ENCODE results near the gene PITPNB. TPM values are rescaled to one million over a fixed set of nuclear protein-coding genes. Genes with fewer than 3 reads are reported as not detected.

The PITPNB gene
- polyA plus RNA-seq, 1 experiment, result 24.0 TPM

DNA sequence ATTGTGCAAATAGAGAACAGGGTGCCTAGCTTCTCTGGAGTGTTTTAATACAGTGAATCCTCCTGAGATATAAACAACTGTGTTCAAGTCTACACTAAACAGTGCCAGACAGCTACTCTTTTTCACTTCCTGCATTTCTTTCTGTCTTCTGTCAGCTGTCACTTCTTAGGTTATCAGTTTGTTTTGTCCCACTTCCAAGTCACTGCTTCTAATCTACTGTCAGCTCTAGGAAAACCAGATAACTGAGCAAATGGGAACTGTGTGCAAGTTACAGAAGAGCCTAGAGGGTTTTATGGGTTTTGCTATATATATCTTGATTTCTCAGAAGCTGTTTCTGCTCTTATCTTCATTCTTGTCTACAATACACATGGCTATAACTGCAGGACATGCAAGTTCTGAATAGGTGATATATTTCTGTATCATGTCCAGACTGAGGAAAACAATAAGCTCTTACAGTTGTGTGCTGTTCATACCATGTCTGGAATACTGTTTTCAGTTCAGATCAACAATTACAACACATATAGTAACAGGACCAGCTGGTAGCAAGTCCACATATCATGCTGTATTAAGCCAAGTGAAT, 5.8 kb downstream of the PITPNB start:
- Histone ChIP-seq H3K27me3 (ENCODE audit: control insufficient read depth, insufficient read depth, low read length) (no peaks in the 10 kb centered on the region), H3K36me3 (ENCODE audit: control insufficient read depth, insufficient read depth, low read length) (no peaks in the 10 kb centered on the region), H3K4me3 (ENCODE audit: low read depth, low read length) (no peak overlapping the region)
- DNase-seq (ENCODE audit: low read depth), result no peak
- POLR2A ChIA-PET, result interaction anchor here (0.7 kb wide), 1 partner anchor 54 kb away, joined by 3 read pairs; no protein-coding TSS in a partner anchor
- TF ChIP-seq, protein P1, sequence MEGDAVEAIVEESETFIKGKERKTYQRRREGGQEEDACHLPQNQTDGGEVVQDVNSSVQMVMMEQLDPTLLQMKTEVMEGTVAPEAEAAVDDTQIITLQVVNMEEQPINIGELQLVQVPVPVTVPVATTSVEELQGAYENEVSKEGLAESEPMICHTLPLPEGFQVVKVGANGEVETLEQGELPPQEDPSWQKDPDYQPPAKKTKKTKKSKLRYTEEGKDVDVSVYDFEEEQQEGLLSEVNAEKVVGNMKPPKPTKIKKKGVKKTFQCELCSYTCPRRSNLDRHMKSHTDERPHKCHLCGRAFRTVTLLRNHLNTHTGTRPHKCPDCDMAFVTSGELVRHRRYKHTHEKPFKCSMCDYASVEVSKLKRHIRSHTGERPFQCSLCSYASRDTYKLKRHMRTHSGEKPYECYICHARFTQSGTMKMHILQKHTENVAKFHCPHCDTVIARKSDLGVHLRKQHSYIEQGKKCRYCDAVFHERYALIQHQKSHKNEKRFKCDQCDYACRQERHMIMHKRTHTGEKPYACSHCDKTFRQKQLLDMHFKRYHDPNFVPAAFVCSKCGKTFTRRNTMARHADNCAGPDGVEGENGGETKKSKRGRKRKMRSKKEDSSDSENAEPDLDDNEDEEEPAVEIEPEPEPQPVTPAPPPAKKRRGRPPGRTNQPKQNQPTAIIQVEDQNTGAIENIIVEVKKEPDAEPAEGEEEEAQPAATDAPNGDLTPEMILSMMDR (IDR thresholded peaks at IDR 0.05; ENCODE audit: insufficient read depth, low read depth, low read length), result no peak
- CTCF ChIA-PET, result interaction anchor here (0.6 to 3.1 kb wide), 5 partner anchors 25 to 106 kb away, joined by 3 to 9 read pairs (median 4); no protein-coding TSS in a partner anchor

DNA sequence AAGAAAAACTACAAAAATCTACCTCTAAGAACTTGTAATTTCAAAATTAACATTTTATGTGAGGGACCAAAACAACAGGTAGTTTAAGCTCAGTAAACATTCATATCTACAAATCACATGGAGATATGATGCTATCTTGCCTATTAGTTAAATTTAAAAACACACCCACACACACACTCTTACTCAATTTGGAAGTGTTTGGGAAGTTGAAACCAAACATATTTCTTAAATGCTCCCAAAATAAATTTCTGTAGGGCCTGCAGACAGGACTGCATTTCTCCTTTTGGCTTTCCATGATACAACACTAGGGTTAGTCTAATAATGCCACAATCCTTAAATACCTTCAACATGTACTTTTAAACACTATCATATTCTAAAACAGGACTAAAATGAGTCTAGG, 7.0 kb downstream of the PITPNB start:
- H3K36me3 ChIP-seq (ENCODE audit: control insufficient read depth, insufficient read depth, low read length), result peaks cover 4% of the 10 kb centered on the region; the same call in 1 of the 2 replicates
- POLR2A ChIA-PET, result no interaction called here

DNA sequence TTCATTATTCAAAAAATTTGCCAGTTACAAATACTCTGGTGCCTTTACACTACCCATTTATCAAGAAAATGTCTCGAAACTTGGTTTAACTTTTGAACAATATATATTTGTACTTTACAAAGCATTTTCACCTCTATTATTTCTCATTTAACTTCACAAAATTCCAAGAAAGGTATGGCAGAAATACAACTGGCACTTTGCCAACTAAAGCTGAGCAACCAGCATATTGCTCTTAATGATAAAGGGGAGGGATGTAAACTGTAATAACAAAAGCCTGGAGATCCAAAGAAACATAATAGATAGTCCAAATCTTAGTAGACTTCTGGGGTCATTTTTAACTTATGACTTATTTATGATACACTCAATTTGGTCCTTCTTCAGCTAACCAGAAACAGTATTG, 7.7 kb downstream of the PITPNB start:
- Histone ChIP-seq H3K4me3 (ENCODE audit: low read depth, low read length) (no peak overlapping the region), H3K27me3 (ENCODE audit: control insufficient read depth, insufficient read depth, low read length) (no peaks in the 10 kb centered on the region), H3K36me3 (ENCODE audit: control insufficient read depth, insufficient read depth, low read length) (peaks cover 4% of the 10 kb centered on the region; the same call in 1 of the 2 replicates)
- no peak for DNase-seq (ENCODE audit: low read depth)
- ChIA-PET CTCF (interaction anchor here (1.4 kb wide), 1 partner anchor 30 kb away, joined by 7 read pairs; no protein-coding TSS in a partner anchor), POLR2A (no interaction called here)
- TF ChIP-seq, protein P1 (IDR thresholded peaks at IDR 0.05; ENCODE audit: insufficient read depth, low read depth, low read length), result no peak

More for the DNA sequence above, 7.0 kb downstream of the PITPNB start:
- no peak for DNase-seq (ENCODE audit: low read depth)
- Histone ChIP-seq H3K4me3 (ENCODE audit: low read depth, low read length) (no peak overlapping the region), H3K27me3 (ENCODE audit: control insufficient read depth, insufficient read depth, low read length) (no peaks in the 10 kb centered on the region)
- TF ChIP-seq, protein P1 (IDR thresholded peaks at IDR 0.05; ENCODE audit: insufficient read depth, low read depth, low read length), result no peak
- CTCF ChIA-PET, result interaction anchor here (3.1 kb wide), 1 partner anchor 31 kb away, joined by 9 read pairs; no protein-coding TSS in a partner anchor

DNA sequence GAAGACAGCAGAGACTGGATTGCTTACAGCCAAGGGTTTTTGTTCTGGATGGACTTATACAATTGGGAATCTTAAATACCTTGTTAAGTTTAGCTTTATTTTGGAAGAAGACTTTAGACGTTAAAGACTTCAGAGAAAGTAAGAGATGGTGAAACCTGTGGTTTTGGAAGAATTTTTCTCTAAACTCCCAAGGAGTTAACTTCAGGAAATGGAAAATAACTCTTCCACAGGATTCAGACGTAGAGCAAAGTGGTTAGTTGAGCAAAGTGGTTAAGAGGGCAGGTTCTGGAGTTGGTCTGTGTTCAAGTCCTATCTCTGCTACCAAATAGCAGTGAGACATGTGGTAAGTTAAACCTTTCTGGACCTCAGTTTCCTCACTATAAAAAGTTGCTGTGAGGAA, 12.8 kb downstream of the PITPNB start:
- Histone ChIP-seq H3K4me3 (ENCODE audit: low read depth, low read length) (no peak overlapping the region), H3K36me3 (ENCODE audit: control insufficient read depth, insufficient read depth, low read length) (peaks cover 5% of the 10 kb centered on the region), H3K27me3 (ENCODE audit: control insufficient read depth, insufficient read depth, low read length) (no peaks in the 10 kb centered on the region)
- no peak for DNase-seq (ENCODE audit: low read depth)
- ChIA-PET POLR2A (interaction anchor here (1.1 kb wide), 1 partner anchor 83 kb away, joined by 3 read pairs; no protein-coding TSS in a partner anchor), CTCF (interaction anchor here (0.7 to 1.9 kb wide), 3 partner anchors 13 to 89 kb away, joined by 3 to 7 read pairs (median 3); no protein-coding TSS in a partner anchor)
- TF ChIP-seq, protein P1 (IDR thresholded peaks at IDR 0.05; ENCODE audit: insufficient read depth, low read depth, low read length), result no peak

DNA sequence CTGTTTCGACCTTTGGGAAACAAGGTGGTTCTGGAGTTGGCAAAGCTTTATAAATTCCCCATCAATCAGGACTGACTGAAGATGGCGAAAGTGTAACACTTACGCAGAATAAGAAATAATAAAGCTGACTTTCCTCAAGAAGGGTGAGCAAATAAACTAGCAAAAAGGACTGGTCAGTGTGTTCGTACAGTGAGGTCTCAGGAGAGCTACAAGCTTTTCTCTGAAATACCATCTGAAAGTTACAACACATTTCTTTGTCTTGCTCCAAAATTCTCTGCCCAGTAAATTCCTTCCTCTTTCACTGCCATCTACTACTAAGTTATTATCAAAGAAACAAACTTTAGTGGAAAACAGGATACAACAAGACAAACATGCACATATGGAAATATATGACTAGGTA, 13.4 kb downstream of the PITPNB start:
- ChIA-PET POLR2A (interaction anchor here (0.6 to 1.1 kb wide), 2 partner anchors 83 to 86 kb away, joined by 3 to 4 read pairs; no protein-coding TSS in a partner anchor), CTCF (interaction anchor here (0.7 to 1.9 kb wide), 3 partner anchors 12 to 90 kb away, joined by 3 to 7 read pairs (median 3); no protein-coding TSS in a partner anchor)
- no peak overlapping the region for H3K4me3 ChIP-seq (ENCODE audit: low read depth, low read length)
- H3K36me3 ChIP-seq (ENCODE audit: control insufficient read depth, insufficient read depth, low read length), result peaks cover 5% of the 10 kb centered on the region
- DNase-seq (ENCODE audit: low read depth), result no peak
- no peaks in the 10 kb centered on the region for H3K27me3 ChIP-seq (ENCODE audit: control insufficient read depth, insufficient read depth, low read length)
- TF ChIP-seq, protein P1 (IDR thresholded peaks at IDR 0.05; ENCODE audit: insufficient read depth, low read depth, low read length), result no peak
